ENCODE results near the gene TRAF3IP3.

DNA sequence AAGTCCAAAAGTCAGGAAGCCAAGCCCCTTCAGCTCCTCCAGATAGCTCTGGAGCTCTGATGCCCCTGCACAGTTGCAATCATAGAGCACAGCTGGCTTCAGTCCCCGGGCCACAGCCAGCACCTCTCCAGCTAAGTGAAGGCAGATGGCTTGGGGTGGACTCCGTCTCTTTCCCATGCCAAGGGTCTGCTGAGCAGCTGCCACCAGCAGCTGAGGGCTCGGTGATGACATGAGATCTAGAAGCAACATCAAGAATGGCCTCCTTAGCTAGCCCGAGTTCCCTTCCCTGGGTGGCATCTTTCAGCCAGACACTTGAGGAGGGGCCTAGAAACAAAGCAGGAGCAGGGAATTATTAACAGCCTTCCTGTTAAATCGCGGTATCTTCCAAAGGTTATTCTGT is 27.5 kb downstream of the TRAF3IP3 start:
- TF ChIP-seq, protein P1, sequence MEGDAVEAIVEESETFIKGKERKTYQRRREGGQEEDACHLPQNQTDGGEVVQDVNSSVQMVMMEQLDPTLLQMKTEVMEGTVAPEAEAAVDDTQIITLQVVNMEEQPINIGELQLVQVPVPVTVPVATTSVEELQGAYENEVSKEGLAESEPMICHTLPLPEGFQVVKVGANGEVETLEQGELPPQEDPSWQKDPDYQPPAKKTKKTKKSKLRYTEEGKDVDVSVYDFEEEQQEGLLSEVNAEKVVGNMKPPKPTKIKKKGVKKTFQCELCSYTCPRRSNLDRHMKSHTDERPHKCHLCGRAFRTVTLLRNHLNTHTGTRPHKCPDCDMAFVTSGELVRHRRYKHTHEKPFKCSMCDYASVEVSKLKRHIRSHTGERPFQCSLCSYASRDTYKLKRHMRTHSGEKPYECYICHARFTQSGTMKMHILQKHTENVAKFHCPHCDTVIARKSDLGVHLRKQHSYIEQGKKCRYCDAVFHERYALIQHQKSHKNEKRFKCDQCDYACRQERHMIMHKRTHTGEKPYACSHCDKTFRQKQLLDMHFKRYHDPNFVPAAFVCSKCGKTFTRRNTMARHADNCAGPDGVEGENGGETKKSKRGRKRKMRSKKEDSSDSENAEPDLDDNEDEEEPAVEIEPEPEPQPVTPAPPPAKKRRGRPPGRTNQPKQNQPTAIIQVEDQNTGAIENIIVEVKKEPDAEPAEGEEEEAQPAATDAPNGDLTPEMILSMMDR (IDR thresholded peaks at IDR 0.05) = no peak
- no peak for TF ChIP-seq POLR2A (IDR thresholded peaks at IDR 0.05)

Measured in right lobe of liver (tissue), 4 donors.